ENCODE measurements around the gene LRRFIP2.
"Not testable (repeated sequence)": the region's sequence is repeated elsewhere in the genome, so short reads cannot be mapped to it uniquely, and the experiment has no call there.

DNA sequence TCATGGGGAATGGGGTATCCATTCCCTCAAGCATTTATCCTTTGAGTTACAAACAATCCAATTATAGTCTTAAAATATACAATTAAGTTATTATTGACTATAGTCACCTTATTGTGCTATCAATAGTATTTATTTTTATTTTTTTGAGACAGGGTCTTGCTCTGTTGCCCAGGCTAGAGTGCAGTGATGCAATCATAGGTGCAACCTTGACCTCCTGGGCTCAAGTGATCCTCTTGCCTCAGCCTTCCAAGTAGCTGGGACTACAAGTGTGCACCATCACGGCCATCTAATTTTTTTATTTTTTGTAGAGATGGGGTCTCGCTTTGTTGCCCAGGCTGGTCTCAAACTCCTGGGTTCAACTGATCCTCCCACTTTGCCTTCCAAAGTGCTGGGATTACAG, 48.2 kb upstream of the LRRFIP2 start:
- TF ChIP-seq, protein P1, sequence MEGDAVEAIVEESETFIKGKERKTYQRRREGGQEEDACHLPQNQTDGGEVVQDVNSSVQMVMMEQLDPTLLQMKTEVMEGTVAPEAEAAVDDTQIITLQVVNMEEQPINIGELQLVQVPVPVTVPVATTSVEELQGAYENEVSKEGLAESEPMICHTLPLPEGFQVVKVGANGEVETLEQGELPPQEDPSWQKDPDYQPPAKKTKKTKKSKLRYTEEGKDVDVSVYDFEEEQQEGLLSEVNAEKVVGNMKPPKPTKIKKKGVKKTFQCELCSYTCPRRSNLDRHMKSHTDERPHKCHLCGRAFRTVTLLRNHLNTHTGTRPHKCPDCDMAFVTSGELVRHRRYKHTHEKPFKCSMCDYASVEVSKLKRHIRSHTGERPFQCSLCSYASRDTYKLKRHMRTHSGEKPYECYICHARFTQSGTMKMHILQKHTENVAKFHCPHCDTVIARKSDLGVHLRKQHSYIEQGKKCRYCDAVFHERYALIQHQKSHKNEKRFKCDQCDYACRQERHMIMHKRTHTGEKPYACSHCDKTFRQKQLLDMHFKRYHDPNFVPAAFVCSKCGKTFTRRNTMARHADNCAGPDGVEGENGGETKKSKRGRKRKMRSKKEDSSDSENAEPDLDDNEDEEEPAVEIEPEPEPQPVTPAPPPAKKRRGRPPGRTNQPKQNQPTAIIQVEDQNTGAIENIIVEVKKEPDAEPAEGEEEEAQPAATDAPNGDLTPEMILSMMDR (IDR thresholded peaks at IDR 0.05): not testable (repeated sequence)
- not testable (repeated sequence) for TF ChIP-seq POLR2A (IDR thresholded peaks at IDR 0.05)

All from lower leg skin (tissue), 3 donors.